ENCODE measurements around the gene ARID1A. TPM values are rescaled to one million over a fixed set of nuclear protein-coding genes. Genes with fewer than 3 reads are reported as not detected.
A peak's percentile ranks its signal among the peaks of the same experiment; 100 is the strongest.

The ARID1A gene
- total and polyA plus RNA-seq, 9 of the 15 experiments (the other 6 are each of a cell fraction or from before 2014, with no cell fraction given), result 8.3 to 88.3 (median 22.5) TPM

- TF ChIP-seq TSHZ1 (CRISPR knock-in tag; IDR thresholded peaks at IDR 0.05) (no peak), BMI1 (IDR thresholded peaks at IDR 0.05; ENCODE audit: low read length) (no peak), GATAD2B (IDR thresholded peaks at IDR 0.05; ENCODE audit: borderline replicate concordance) (no peak), YY1 (IDR thresholded peaks at IDR 0.05; ENCODE audit: borderline replicate concordance in 1 of 3, control insufficient read depth in 1 of 3, extremely low read depth in 1 of 3, insufficient read depth in 3 of 3, insufficient read length in 1 of 3, insufficient replicate concordance in 2 of 3, low read depth in 1 of 3, low read length in 2 of 3) (peak in 1 of 3 experiments; percentile 26), ETS2 (tag; IDR thresholded peaks at IDR 0.05; ENCODE audit: borderline replicate concordance, poor library complexity, severe bottlenecking) (no peak), KAT2B (IDR thresholded peaks at IDR 0.05; ENCODE audit: low read depth, low read length) (no peak), ZNF398 (CRISPR knock-in tag; IDR thresholded peaks at IDR 0.05) (no peak), ETV6 (IDR thresholded peaks at IDR 0.05; ENCODE audit: borderline replicate concordance in 1 of 2, low read depth in 2 of 2, low read length in 1 of 2) (no peak), ETV6 (CRISPR knock-in tag; IDR thresholded peaks at IDR 0.05; ENCODE audit: borderline replicate concordance) (no peak), ZNF280B (CRISPR knock-in tag; IDR thresholded peaks at IDR 0.05) (no peak), KDM5B (IDR thresholded peaks at IDR 0.05; ENCODE audit: insufficient replicate concordance, low read depth, low read length) (peak; percentile 4), GTF2E2 (tag; IDR thresholded peaks at IDR 0.05) (peak; percentile 40; the same call in 1 of the 2 replicates), ZNF316 (IDR thresholded peaks at IDR 0.05) (no peak), DEAF1 (CRISPR knock-in tag; IDR thresholded peaks at IDR 0.05) (no peak), ZFPM2 (CRISPR knock-in tag; IDR thresholded peaks at IDR 0.05) (no peak)
Observed at GRCh38 chr1:26693599-26694572, 1.9 kb upstream of the ARID1A start (continued).

Data from K562 (cell line).